GM12878 (cell line): ENCODE data around the gene MRPL49. TPM values are rescaled to one million over a fixed set of nuclear protein-coding genes. Genes with fewer than 3 reads are reported as not detected.
A peak's percentile ranks its signal among the peaks of the same experiment; 100 is the strongest.

Source experiments
- ATAC-seq: fragments of 200-7000 bp; cut with Tn5 transposase; 3 replicates; pipeline ENCODE4 v1.9.1; 2020; ENCODE audit warnings: mild to moderate bottlenecking, moderate library complexity
- BruUV-seq: library from RNA; stranded (reverse); fragments of 400-500 nt; replicated peaks from 2 replicates; lab custom pipeline; 2021; lab: Mats Ljungman, UMichigan
- CTCF ChIA-PET: fragments of 300-600 bp; sonication (Branson Sonifier 250); formaldehyde crosslinking; extraction: SDS; loops from one replicate; lab custom pipeline; 2021; ENCODE audit warnings: inconsistent platforms; lab: Yijun Ruan, JAX
- POLR2A ChIA-PET: fragments of 350-600 bp; formaldehyde crosslinking; extraction: SDS; loops from one replicate; lab custom pipeline; 2021; ENCODE audit warnings: inconsistent platforms; lab: Charles Lee
- RAD21 ChIA-PET: fragments of 300-600 bp; sonication (Branson Sonifier 250); formaldehyde crosslinking; loops from one replicate; lab custom pipeline; 2023; ENCODE audit warnings: antibody characterized with exemption; ENCODE audit not compliant: unreplicated experiment; lab: Charles Lee
- SMC1A ChIA-PET: fragments of 300-600 bp; sonication (Branson Sonifier 250); formaldehyde crosslinking; loops from one replicate; lab custom pipeline; 2023; ENCODE audit not compliant: unreplicated experiment, uncharacterized antibody; lab: Charles Lee
- DNase-seq: peaks from one replicate; pipeline ENCODE4 v3.0.0-alpha.2; 2011; ENCODE audit warnings: low read depth, low spot score
- FAIRE-seq: peaks from 3 replicates; lab custom pipeline; 2011; peaks lifted over from hg19 to GRCh38; lab: Jason Lieb, UNC
- H2AFZ ChIP-seq: 2 replicates; pipeline ENCODE4 v1.6.0; 2011; ENCODE audit warnings: low read depth, low read length, control low read depth; ENCODE audit not compliant: control insufficient read depth
- H3K27ac ChIP-seq: 2 replicates; pipeline ENCODE4 v1.5.1; 2011; ENCODE audit warnings: control low read depth; ENCODE audit not compliant: control insufficient read depth, insufficient read depth
- H3K27me3 ChIP-seq, 2 experiments: replicated peaks in 1 of 2; 2 replicates each; pipeline versions ENCODE4 v1.6.0 to v1.6.1; 2011; ENCODE audit warnings: low read length in 1 of 2; ENCODE audit not compliant: control insufficient read depth in 2 of 2, insufficient read depth in 2 of 2
- H3K36me3 ChIP-seq, 2 experiments: 2 replicates each; pipeline ENCODE4 v1.5.1; 2011; ENCODE audit warnings: low read length in 1 of 2; ENCODE audit not compliant: control insufficient read depth in 2 of 2, insufficient read depth in 2 of 2
- H3K4me1 ChIP-seq: 2 replicates; pipeline ENCODE4 v1.6.1; 2011; ENCODE audit warnings: mild to moderate bottlenecking, low read length, moderate library complexity, mixed read lengths; ENCODE audit not compliant: control insufficient read depth, insufficient read depth
- H3K4me2 ChIP-seq: 2 replicates; pipeline ENCODE4 v1.6.0; 2011; ENCODE audit warnings: control low read depth; ENCODE audit not compliant: control insufficient read depth, insufficient read depth
- H3K4me3 ChIP-seq: fragments of 200-600 bp; sonication (generic); 2 replicates; pipeline ENCODE4 v1.5.1; 2016
- H3K79me2 ChIP-seq: 2 replicates; pipeline ENCODE4 v1.6.0; 2011; ENCODE audit warnings: low read length; ENCODE audit not compliant: control insufficient read depth, insufficient read depth
- H3K9ac ChIP-seq: 2 replicates; pipeline ENCODE4 v1.8.0; 2011; ENCODE audit warnings: low read length, control low read depth, mixed read lengths; ENCODE audit not compliant: control insufficient read depth, insufficient read depth
- H3K9me3 ChIP-seq: replicated peaks from 3 replicates; pipeline ENCODE4 v1.5.1; 2011; ENCODE audit warnings: mild to moderate bottlenecking, low read length; ENCODE audit not compliant: control insufficient read depth, insufficient read depth
- H4K20me1 ChIP-seq: 2 replicates; pipeline ENCODE4 v1.6.0; 2011; ENCODE audit not compliant: control insufficient read depth, insufficient read depth
- ATF2 ChIP-seq: IDR thresholded peaks from 2 replicates; pipeline ENCODE4 v1.6.1; 2012; ENCODE audit warnings: low read length, inconsistent platforms
- ATF7 ChIP-seq: fragments of 450-650 bp; IDR thresholded peaks from 2 replicates; pipeline ENCODE4 v1.6.1; 2016; ENCODE audit warnings: low read depth, mild to moderate bottlenecking
- CBFB ChIP-seq: IDR thresholded peaks from 2 replicates; pipeline ENCODE4 v1.6.1; 2016; ENCODE audit warnings: antibody characterized with exemption, low read depth
- CBX3 ChIP-seq: fragments of 200-600 bp; sonication (generic); IDR thresholded peaks from 2 replicates; pipeline ENCODE4 v1.6.1; 2016; ENCODE audit warnings: low read depth, borderline replicate concordance
- E2F8 ChIP-seq: fragments of 450-650 bp; IDR thresholded peaks from 2 replicates; pipeline ENCODE4 v1.6.1; 2018; ENCODE audit warnings: mild to moderate bottlenecking, low read depth, moderate library complexity; ENCODE audit not compliant: partially characterized antibody
- EZH2 ChIP-seq: IDR thresholded peaks from 2 replicates; pipeline ENCODE4 v1.6.1; 2012; ENCODE audit warnings: low read depth, mild to moderate bottlenecking, control low read depth, inconsistent platforms, low read length, borderline replicate concordance; ENCODE audit not compliant: control insufficient read depth
- HSF1 ChIP-seq: fragments of 150-350 bp; IDR thresholded peaks from 2 replicates; pipeline ENCODE4 v1.6.1; 2014; ENCODE audit warnings: mild to moderate bottlenecking, low read depth, low read length
- IRF5 ChIP-seq: fragments of 450-650 bp; IDR thresholded peaks from 2 replicates; pipeline ENCODE4 v1.6.1; 2017; ENCODE audit warnings: borderline replicate concordance
- JUNB ChIP-seq: IDR thresholded peaks from 2 replicates; pipeline ENCODE4 v1.6.1; 2016; ENCODE audit warnings: antibody characterized with exemption, mild to moderate bottlenecking
- LARP7 ChIP-seq: fragments of 450-650 bp; IDR thresholded peaks from 2 replicates; pipeline ENCODE4 v1.6.1; 2017; ENCODE audit warnings: mild to moderate bottlenecking
- NR2F1 ChIP-seq: fragments of 450-650 bp; conservative IDR thresholded peaks from 2 replicates; pipeline ENCODE4 v1.6.1; 2017; ENCODE audit warnings: mild to moderate bottlenecking
- PKNOX1 ChIP-seq: fragments of 450-650 bp; IDR thresholded peaks from 2 replicates; pipeline ENCODE4 v1.6.1; 2016; ENCODE audit warnings: mild to moderate bottlenecking
- POLR2AphosphoS5 ChIP-seq: IDR thresholded peaks from 2 replicates; pipeline ENCODE4 v1.6.1; 2011; ENCODE audit warnings: mild to moderate bottlenecking, low read length, inconsistent platforms
- RELA ChIP-seq: fragments of 450-650 bp; IDR thresholded peaks from 2 replicates; pipeline ENCODE4 v1.8.0; 2014; ENCODE audit warnings: borderline replicate concordance; ENCODE audit not compliant: partially characterized antibody
- RFX5 ChIP-seq: IDR thresholded peaks from 2 replicates; pipeline ENCODE4 v1.6.1; 2011; ENCODE audit warnings: low read depth, low read length, improper control_type of control experiment
- SMARCA5 ChIP-seq: fragments of 450-650 bp; IDR thresholded peaks from 2 replicates; pipeline ENCODE4 v1.6.1; 2017; ENCODE audit warnings: mild to moderate bottlenecking
- SUZ12 ChIP-seq: fragments of 200-600 bp; sonication (generic); IDR thresholded peaks from one replicate; pipeline ENCODE4 v1.6.1; 2018; ENCODE audit warnings: antibody characterized with exemption, mild to moderate bottlenecking; ENCODE audit not compliant: unreplicated experiment
- WGBS: methylation state at CpG from one replicate; pipeline ENCODE4 v1.1.6; 2016; ENCODE audit warnings: low lambda C conversion rate; ENCODE audit not compliant: insufficient replicate concordance, insufficient coverage; ENCODE audit errors: missing lambda C conversion rate; 5-methylcytosine and 5-hydroxymethylcytosine counted together
- in situ Hi-C: fragments of 300-500 bp; cut with MboI; formaldehyde crosslinking; loops from 9 replicates; pipeline ENCODE4 v1.14.3; 2018; ENCODE audit warnings: mixed read lengths
- intact Hi-C: fragments of 100-400 bp; cut with micrococcal nuclease; formaldehyde crosslinking; loops from one replicate; pipeline ENCODE4 v1.14.2; 2022; ENCODE audit not compliant: unreplicated experiment
- polyA plus RNA-seq, 11 experiments: library from polyadenylated mRNA; depleted of rRNA in 4 of 11; unstranded in 6 of 11; stranded (reverse) in 5 of 11; fragments of >200 nt; fragmentation: Nextera tagmentation in 4 of 11; fragmentation: Illumina TruSeq in 1 of 11; extraction: Ambion mirVana in 4 of 11; extraction: Trizol in 1 of 11; gene quantifications; 1 replicate in 1 of 11; 2 replicates in 10 of 11; pipeline versions ENCODE4 v1.2.1 to v1.2.3, GENCODE V29; 2011 to 2016; ENCODE audit warnings: inconsistent platforms in 2 of 11, missing spikeins in 2 of 11, low read depth in 1 of 11
- total RNA-seq, 4 experiments: library from RNA; depleted of rRNA in 3 of 4; stranded (reverse); fragments of >200 nt in 3 of 4; fragmentation: Illumina TruSeq in 1 of 4; extraction: Trizol in 1 of 4; gene quantifications; 2 replicates each; pipeline versions ENCODE4 v1.2.1 to v1.2.3, GENCODE V29; 2013 to 2021

The MRPL49 gene
- total and polyA plus RNA-seq, 10 of the 15 experiments (the other 5 are each of a cell fraction or from before 2014, with no cell fraction given) = 42.0 to 116 (median 71.7) TPM

- ChIA-PET RAD21 (interaction anchor here (1.2 kb wide), 1 partner anchor 62 kb away, joined by 4 read pairs; no protein-coding TSS in a partner anchor), CTCF (interaction anchor here (0.7 to 6.3 kb wide), 12 partner anchors 8 to 266 kb away, joined by 3 to 93 read pairs (median 8); partner anchors contain the start of genes ARL2, CAPN1, FAU and MRPL49), POLR2A (no interaction called here), SMC1A (interaction anchor here (0.7 to 1.2 kb wide), 2 partner anchors 68 to 87 kb away, joined by 3 read pairs; partner anchors contain the start of genes CAPN1 and SNX15)
- ATAC-seq (no peak), DNase-seq (no peak), FAIRE-seq (no peak)
- BruUV-seq = TSS peak; percentile 54
- Histone ChIP-seq H3K4me3 (no peak overlapping the region), H3K9me3 (no peaks in the 10 kb centered on the region), H3K4me2 (peak overlapping the region; percentile 95; the same call in 1 of the 2 replicates), H3K27me3 (no peaks in the 10 kb centered on the region), H3K27ac (no peak overlapping the region), H2AFZ (no peak overlapping the region), H3K9ac (no peak overlapping the region), H4K20me1 (no peaks in the 10 kb centered on the region; the same call in 1 of the 2 replicates), H3K4me1 (peaks cover 24% of the 10 kb centered on the region), H3K36me3 (peaks cover 8 to 13% of the 10 kb centered on the region in 2 experiments), H3K79me2 (peaks cover 20% of the 10 kb centered on the region)
- in situ Hi-C loops (no loop called here), intact Hi-C loops (loop anchor here (5.0 to 10.0 kb wide), 4 partner anchors 68 to 339 kb away; partner anchors contain the start of genes ATG2A, CAPN1, DPF2 and SF1)
- WGBS = 70% methylated on average over 6 of the region's 6 CpGs
- TF ChIP-seq CBX3 = no peak
- TF ChIP-seq POLR2AphosphoS5 = no peak
- TF ChIP-seq SMARCA5 = no peak
- TF ChIP-seq IRF5 = no peak
- TF ChIP-seq JUNB = no peak
- TF ChIP-seq ATF7 = no peak
- no peak for TF ChIP-seq E2F8
- no peak for TF ChIP-seq SUZ12
- TF ChIP-seq RELA = no peak
- no peak for TF ChIP-seq RFX5
- no peak for TF ChIP-seq ATF2
- no peak for TF ChIP-seq NR2F1
- TF ChIP-seq EZH2 = no peak
- TF ChIP-seq LARP7 = no peak
- TF ChIP-seq HSF1 = no peak
- no peak for TF ChIP-seq PKNOX1
- TF ChIP-seq CBFB = no peak
Observed at GRCh38 chr11:65113839-65114238, 8.3 kb upstream of the MRPL49 start.
